ENCODE measurements around the gene ANP32A. TPM values are rescaled to one million over a fixed set of nuclear protein-coding genes. Genes with fewer than 3 reads are reported as not detected.

ANP32A gene
- total RNA-seq, 1 donor from 2014 or later, result 65.8 TPM

GRCh38 chr15:68749793-68750192 lies 70.9 kb downstream of the ANP32A start:
- no peak for DNase-seq (ENCODE audit: low read depth)
- H3K4me3 ChIP-seq (ENCODE audit: low read depth, low read length), result no peak overlapping the region
- no peak for TF ChIP-seq CTCF (conservative IDR thresholded peaks at IDR 0.05; ENCODE audit: low read depth, low read length)

GRCh38 chr15:68749365-68749764 lies 71.3 kb downstream of the ANP32A start:
- no peak for TF ChIP-seq CTCF (conservative IDR thresholded peaks at IDR 0.05; ENCODE audit: low read depth, low read length)
- no peak for DNase-seq (ENCODE audit: low read depth)
- no peak overlapping the region for H3K4me3 ChIP-seq (ENCODE audit: low read depth, low read length)

- TF ChIP-seq CTCF (conservative IDR thresholded peaks at IDR 0.05; ENCODE audit: low read depth, low read length), result no peak
- no peak for DNase-seq (ENCODE audit: low read depth)
These were observed 77.4 kb downstream of the ANP32A start for GRCh38 chr15:68743256-68743655.

GRCh38 chr15:68739390-68740080 lies 81.2 kb downstream of the ANP32A start:
- no peak overlapping the region for H3K4me3 ChIP-seq (ENCODE audit: low read depth, low read length)
- no peak for DNase-seq (ENCODE audit: low read depth)
- TF ChIP-seq CTCF (conservative IDR thresholded peaks at IDR 0.05; ENCODE audit: low read depth, low read length), result no peak

More at GRCh38 chr15:68743256-68743655, 77.4 kb downstream of the ANP32A start:
- H3K4me3 ChIP-seq (ENCODE audit: low read depth, low read length), result no peak overlapping the region

GRCh38 chr15:68735610-68736009 lies 85.1 kb downstream of the ANP32A start:
- no peak for DNase-seq (ENCODE audit: low read depth)
- no peak overlapping the region for H3K4me3 ChIP-seq (ENCODE audit: low read depth, low read length)
- TF ChIP-seq CTCF (conservative IDR thresholded peaks at IDR 0.05; ENCODE audit: low read depth, low read length), result no peak

GRCh38 chr15:68734881-68735280 lies 85.8 kb downstream of the ANP32A start:
- no peak for DNase-seq (ENCODE audit: low read depth)
- no peak overlapping the region for H3K4me3 ChIP-seq (ENCODE audit: low read depth, low read length)
- no peak for TF ChIP-seq CTCF (conservative IDR thresholded peaks at IDR 0.05; ENCODE audit: low read depth, low read length)

GRCh38 chr15:68734352-68734751 lies 86.3 kb downstream of the ANP32A start:
- no peak for TF ChIP-seq CTCF (conservative IDR thresholded peaks at IDR 0.05; ENCODE audit: low read depth, low read length)
- DNase-seq (ENCODE audit: low read depth), result no peak
- no peak overlapping the region for H3K4me3 ChIP-seq (ENCODE audit: low read depth, low read length)
